Small intestine (tissue), 16 donors: Measurements from ENCODE around the gene RHCG. TPM values are rescaled to one million over a fixed set of nuclear protein-coding genes. Genes with fewer than 3 reads are reported as not detected.

Source experiments
- DNase-seq, 2 donors: peaks; one replicate each; pipeline versions ENCODE4 v3.0.0 to v3.0.0-alpha.2; 2013
- FAIRE-seq: peaks from 2 replicates; lab custom pipeline; 2012; peaks lifted over from hg19 to GRCh38; lab: Jason Lieb, UNC
- H3K27ac ChIP-seq, 3 donors: one replicate each; pipeline ENCODE4 v1.5.1; 2013; ENCODE audit warnings: low read length in 2 of 3, mild to moderate bottlenecking in 2 of 3, control low read depth in 1 of 3, inconsistent platforms in 1 of 3, low read depth in 1 of 3, moderate library complexity in 1 of 3
- H3K27me3 ChIP-seq, 3 donors: one replicate each; pipeline ENCODE4 v1.6.1; 2013; ENCODE audit warnings: low read length in 3 of 3, inconsistent platforms in 1 of 3; ENCODE audit not compliant: control insufficient read depth in 3 of 3, insufficient read depth in 3 of 3
- H3K36me3 ChIP-seq, 3 donors: one replicate each; pipeline ENCODE4 v1.6.1; 2013; ENCODE audit warnings: low read length in 3 of 3, inconsistent platforms in 1 of 3, low read depth in 1 of 3, mild to moderate bottlenecking in 1 of 3, moderate library complexity in 1 of 3; ENCODE audit not compliant: control insufficient read depth in 3 of 3, insufficient read depth in 2 of 3
- H3K4me1 ChIP-seq, 3 donors: one replicate each; pipeline ENCODE4 v1.6.1; 2013; ENCODE audit warnings: low read length in 2 of 3, inconsistent platforms in 1 of 3, low read depth in 1 of 3, mild to moderate bottlenecking in 1 of 3, moderate library complexity in 1 of 3; ENCODE audit not compliant: control insufficient read depth in 3 of 3, insufficient read depth in 2 of 3
- H3K4me3 ChIP-seq, 3 donors: one replicate each; pipeline ENCODE4 v1.5.1; 2013; ENCODE audit warnings: low read length in 3 of 3, control low read depth in 1 of 3, inconsistent platforms in 1 of 3, low read depth in 1 of 3, mild to moderate bottlenecking in 1 of 3, moderate library complexity in 1 of 3
- H3K9me3 ChIP-seq, 2 donors: one replicate each; pipeline ENCODE4 v1.6.1; 2013; ENCODE audit warnings: low read depth in 1 of 2, low read length in 1 of 2; ENCODE audit not compliant: control insufficient read depth in 2 of 2, insufficient read depth in 1 of 2
- WGBS, 3 donors: extraction: QIAGEN DNeasy Blood & Tissue Kit; methylation state at CpG; one replicate each; pipeline ENCODE4 v1.1.7; 2013; 5-methylcytosine and 5-hydroxymethylcytosine counted together
- long read RNA-seq, 10 donors: transcript quantifications; one replicate each; lab custom pipeline, GENCODE V29; 2026
- polyA plus RNA-seq, 4 donors: library from polyadenylated mRNA; stranded (reverse) in 3 of 4; unstranded in 1 of 4; fragments of 200-250 nt in 3 of 4; fragments of 120-200 nt in 1 of 4; gene quantifications; one replicate each; pipeline versions ENCODE4 v1.2.1 to v1.2.3, GENCODE V29; 2013
- donor health status: healthy with polysubstance abuse.
- donor health status: control.
- donor health status: control.
- donor health status: Bipolar disorder and iron deficiency.
- donor health status: healthy.

The RHCG gene
- 1 to 10 TPM in 2 of 4 donors, under 1 TPM in 2; 0.16 to 2.2 (median 1.3) TPM for polyA plus RNA-seq
- long read RNA-seq, donor 1 = 0 reads
- long read RNA-seq, donor 2 = 0 reads
- long read RNA-seq, donor 3 = 0 reads
- long read RNA-seq, donor 4 = 0 reads
- long read RNA-seq, donor 5 = 0 reads
- long read RNA-seq, donor 6 = 0 reads
- long read RNA-seq, donor 7 = 0 reads
- long read RNA-seq, donor 8, partial matches to known transcripts = 0 of 1 reads
- long read RNA-seq, donor 8, other reads (novel, unspliced or antisense) = 0 of 1 reads
- long read RNA-seq, donor 9 = 0 reads
- long read RNA-seq, donor 10 = 0 reads

GRCh38 chr15:89496155-89497098, at the start of gene RHCG:
TSS of gene RHCG (minus strand) at chr15:89496583. CDS start at chr15:89496544, 39 bp downstream.
- FAIRE-seq (no peak), DNase-seq (peak; percentile 41 to 72)
- Histone ChIP-seq H3K9me3 (no peaks in the 10 kb centered on the region), H3K36me3 (no peaks in the 10 kb centered on the region), H3K4me1 (no peaks in the 10 kb centered on the region), H3K4me3 (peak within 1 kb of the TSS in 2 of 3 donors; percentile 15 to 35), H3K27ac (no peak within 1 kb of the TSS), H3K27me3 (peaks cover 0 to 39% (median 37%) of the 10 kb centered on the region in 3 donors)
- 4 to 5% (median 5%) methylated on average over 46 to 55 of the region's 55 CpGs for WGBS, 3 donors

GRCh38 chr15:89543389-89543788, 47.0 kb upstream of the RHCG start:
- DNase-seq (no peak), FAIRE-seq (no peak)
- Histone ChIP-seq H3K9me3 (peaks cover 0 to 5% of the 10 kb centered on the region in 2 donors), H3K36me3 (no peaks in the 10 kb centered on the region), H3K27me3 (peaks cover 0 to 5% (median 2%) of the 10 kb centered on the region in 3 donors), H3K27ac (no peak overlapping the region), H3K4me3 (no peak overlapping the region), H3K4me1 (no peaks in the 10 kb centered on the region)
- WGBS, 3 donors = 81 to 86% (median 82%) methylated on average over 4 of the region's 4 CpGs

- peaks cover 0 to 3% of the 10 kb centered on the region in 2 donors for H3K9me3 ChIP-seq
- H3K27me3 ChIP-seq = peaks cover 0 to 5% (median 2%) of the 10 kb centered on the region in 3 donors
- no peaks in the 10 kb centered on the region for H3K4me1 ChIP-seq
- no peak overlapping the region for H3K4me3 ChIP-seq
- DNase-seq = no peak
- no peak overlapping the region for H3K27ac ChIP-seq
- no peaks in the 10 kb centered on the region for H3K36me3 ChIP-seq
- no peak for FAIRE-seq
- 65 to 80% (median 74%) methylated on average over 3 of the region's 3 CpGs for WGBS, 3 donors
Observed at GRCh38 chr15:89542369-89542768, 46.0 kb upstream of the RHCG start.

GRCh38 chr15:89539027-89539426, 42.6 kb upstream of the RHCG start:
- peaks cover 0 to 5% (median 2%) of the 10 kb centered on the region in 3 donors for H3K27me3 ChIP-seq
- no peak for FAIRE-seq
- 73 to 84% (median 78%) methylated on average over 2 of the region's 2 CpGs for WGBS, 3 donors

GRCh38 chr15:89533861-89534544, 37.6 kb upstream of the RHCG start:
- no peak for DNase-seq
- Histone ChIP-seq H3K4me1 (no peaks in the 10 kb centered on the region), H3K27ac (no peak overlapping the region), H3K27me3 (no peaks in the 10 kb centered on the region), H3K9me3 (peaks cover 0 to 3% of the 10 kb centered on the region in 2 donors), H3K36me3 (no peaks in the 10 kb centered on the region), H3K4me3 (no peak overlapping the region)
- FAIRE-seq = no peak
- WGBS, 3 donors = 87 to 91% (median 89%) methylated on average over 4 of the region's 4 CpGs

More at GRCh38 chr15:89539027-89539426, 42.6 kb upstream of the RHCG start:
- Histone ChIP-seq H3K27ac (no peak overlapping the region), H3K4me3 (no peak overlapping the region), H3K36me3 (no peaks in the 10 kb centered on the region), H3K9me3 (peaks cover 0 to 3% of the 10 kb centered on the region in 2 donors), H3K4me1 (no peaks in the 10 kb centered on the region)
- DNase-seq = no peak

GRCh38 chr15:89531796-89532537, 35.6 kb upstream of the RHCG start:
- FAIRE-seq (no peak), DNase-seq (no peak)
- Histone ChIP-seq H3K27ac (no peak overlapping the region), H3K9me3 (no peaks in the 10 kb centered on the region), H3K4me1 (no peaks in the 10 kb centered on the region), H3K36me3 (no peaks in the 10 kb centered on the region), H3K4me3 (no peak overlapping the region), H3K27me3 (no peaks in the 10 kb centered on the region)
- 78 to 84% (median 78%) methylated on average over 6 of the region's 6 CpGs for WGBS, 3 donors

GRCh38 chr15:89530976-89531375, 34.6 kb upstream of the RHCG start:
- no peak for DNase-seq
- Histone ChIP-seq H3K27ac (no peak overlapping the region), H3K4me3 (no peak overlapping the region), H3K27me3 (no peaks in the 10 kb centered on the region), H3K9me3 (no peaks in the 10 kb centered on the region), H3K36me3 (no peaks in the 10 kb centered on the region), H3K4me1 (no peaks in the 10 kb centered on the region)
- FAIRE-seq = no peak
- WGBS, 3 donors = 85 to 92% (median 89%) methylated on average over 5 of the region's 5 CpGs
